ENCODE data around the gene DEFB112.

Gene DEFB112

DNA sequence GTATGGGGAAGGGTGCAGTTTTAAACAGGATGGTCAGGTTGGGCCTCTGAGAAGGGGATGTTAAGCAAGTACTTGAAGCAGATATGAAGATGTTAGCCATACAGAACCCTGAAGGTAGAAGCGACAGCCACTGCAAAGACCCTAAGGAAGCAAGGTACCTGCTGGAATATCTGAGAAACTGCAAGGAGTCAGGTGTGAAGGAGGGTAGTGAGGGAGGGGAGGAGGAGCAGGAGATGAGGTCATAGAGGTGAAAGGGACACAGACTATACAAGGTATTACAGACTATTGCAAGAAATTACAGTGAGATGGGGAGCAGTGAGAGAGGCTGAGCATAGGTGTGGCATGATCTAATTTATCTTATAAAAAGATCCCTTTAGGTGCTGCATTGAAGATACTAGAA lies 22.2 kb upstream of the DEFB112 start:
- TF ChIP-seq POLR2AphosphoS5 (IDR thresholded peaks at IDR 0.05; ENCODE audit: low read depth, low read length) (no peak), POLR2A (IDR thresholded peaks at IDR 0.05; ENCODE audit: low read depth, low read length) (no peak), TAF1 (IDR thresholded peaks at IDR 0.05; ENCODE audit: borderline replicate concordance, low read depth, low read length) (no peak)
- FAIRE-seq = no peak
- no peak for DNase-seq (ENCODE audit: insufficient read length)

DNA sequence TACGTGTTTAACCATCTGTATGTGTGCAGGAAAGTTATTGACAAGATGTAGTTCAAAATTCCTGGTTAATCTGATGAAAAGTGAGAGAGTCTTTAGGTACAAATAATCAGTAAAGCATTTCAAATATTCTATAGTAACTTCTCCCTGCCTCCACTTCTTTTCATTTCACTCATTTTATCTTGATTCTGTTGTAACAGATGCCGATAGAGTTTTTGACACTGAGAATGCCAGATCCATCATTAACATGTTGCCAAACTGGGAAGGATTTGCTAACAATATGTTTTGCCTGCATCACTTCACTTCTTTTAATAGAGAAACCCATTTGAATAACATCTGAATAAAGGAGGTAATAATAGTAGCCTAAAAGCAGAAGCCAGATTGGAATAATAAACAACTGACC lies 20.4 kb upstream of the DEFB112 start:
- DNase-seq (ENCODE audit: insufficient read length) = no peak
- TF ChIP-seq POLR2A (IDR thresholded peaks at IDR 0.05; ENCODE audit: low read depth, low read length) (no peak), POLR2AphosphoS5 (IDR thresholded peaks at IDR 0.05; ENCODE audit: low read depth, low read length) (no peak), TAF1 (IDR thresholded peaks at IDR 0.05; ENCODE audit: borderline replicate concordance, low read depth, low read length) (no peak)
- FAIRE-seq = no peak

DNA sequence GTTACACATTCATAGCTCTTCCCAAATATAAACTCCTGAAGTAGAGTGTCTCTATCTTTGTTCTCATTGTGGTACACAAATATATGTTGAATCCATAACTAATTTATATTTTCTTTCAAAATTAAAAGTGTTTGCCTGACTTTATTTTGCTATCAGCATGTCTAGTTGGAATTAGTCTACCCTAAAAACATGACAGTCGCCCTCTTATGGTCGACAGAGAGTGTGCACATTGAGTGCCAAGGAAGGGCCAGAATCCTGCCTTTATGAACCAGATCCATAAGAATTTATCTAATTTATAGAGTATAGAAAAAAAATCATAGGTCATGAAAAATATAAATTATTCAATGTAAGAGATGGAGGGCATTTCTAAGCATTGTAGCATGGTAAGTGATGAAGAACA lies 12.3 kb upstream of the DEFB112 start:
- no peak for TF ChIP-seq POLR2A (IDR thresholded peaks at IDR 0.05; ENCODE audit: low read depth, low read length)
- TF ChIP-seq TAF1 (IDR thresholded peaks at IDR 0.05; ENCODE audit: borderline replicate concordance, low read depth, low read length) = no peak
- TF ChIP-seq POLR2AphosphoS5 (IDR thresholded peaks at IDR 0.05; ENCODE audit: low read depth, low read length) = no peak
- no peak for DNase-seq (ENCODE audit: insufficient read length)
- no peak for FAIRE-seq

DNA sequence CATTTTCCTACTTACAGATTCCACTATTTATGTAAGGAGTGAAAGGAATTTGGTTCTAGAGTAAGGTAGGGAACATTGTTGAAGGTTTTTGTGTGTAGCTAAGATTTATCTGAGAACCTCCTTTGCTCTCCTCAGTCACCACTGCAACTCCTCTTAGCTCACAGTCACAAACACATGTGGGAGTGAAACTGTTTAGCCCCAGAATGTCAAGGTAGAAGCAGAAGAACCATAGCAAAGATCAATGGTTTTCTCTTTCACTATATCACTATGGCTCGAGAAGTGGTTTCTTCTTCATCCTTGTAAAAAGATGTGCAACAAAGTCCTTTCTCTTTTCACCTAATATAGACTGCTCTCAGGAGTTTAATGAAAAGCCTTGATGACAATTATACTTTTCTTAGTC lies 6.5 kb upstream of the DEFB112 start:
- DNase-seq (ENCODE audit: insufficient read length) = no peak

DNA sequence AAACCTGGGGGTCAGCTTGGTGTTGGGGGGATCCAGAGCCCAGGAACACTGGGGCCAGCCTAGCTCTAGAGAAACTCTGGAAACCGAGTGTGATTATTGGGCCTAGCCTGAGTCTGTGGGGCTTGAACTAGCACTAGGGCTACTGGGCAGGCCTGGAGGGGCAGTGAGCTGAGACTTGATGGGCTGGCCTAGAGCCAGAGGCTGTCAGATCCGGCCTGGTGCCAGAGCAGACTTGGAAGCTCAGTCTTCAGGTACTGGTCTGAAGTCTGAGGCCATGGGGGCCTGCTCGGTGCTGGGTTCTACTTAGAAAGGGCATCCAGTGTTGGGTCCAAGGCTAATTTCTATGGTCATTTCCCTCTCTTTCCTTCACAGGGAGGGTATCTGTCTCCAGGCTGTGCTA lies 2.7 kb downstream of the DEFB112 start:
- FAIRE-seq (no peak), DNase-seq (ENCODE audit: insufficient read length) (no peak)
- no peak for TF ChIP-seq POLR2A (IDR thresholded peaks at IDR 0.05; ENCODE audit: low read depth, low read length)
- TF ChIP-seq POLR2AphosphoS5 (IDR thresholded peaks at IDR 0.05; ENCODE audit: low read depth, low read length) = no peak
- no peak for TF ChIP-seq TAF1 (IDR thresholded peaks at IDR 0.05; ENCODE audit: borderline replicate concordance, low read depth, low read length)

More for the DNA sequence above, 6.5 kb upstream of the DEFB112 start:
- FAIRE-seq = peak; percentile 84
- TF ChIP-seq POLR2A (IDR thresholded peaks at IDR 0.05; ENCODE audit: low read depth, low read length) (no peak), TAF1 (IDR thresholded peaks at IDR 0.05; ENCODE audit: borderline replicate concordance, low read depth, low read length) (no peak), POLR2AphosphoS5 (IDR thresholded peaks at IDR 0.05; ENCODE audit: low read depth, low read length) (no peak)

DNA sequence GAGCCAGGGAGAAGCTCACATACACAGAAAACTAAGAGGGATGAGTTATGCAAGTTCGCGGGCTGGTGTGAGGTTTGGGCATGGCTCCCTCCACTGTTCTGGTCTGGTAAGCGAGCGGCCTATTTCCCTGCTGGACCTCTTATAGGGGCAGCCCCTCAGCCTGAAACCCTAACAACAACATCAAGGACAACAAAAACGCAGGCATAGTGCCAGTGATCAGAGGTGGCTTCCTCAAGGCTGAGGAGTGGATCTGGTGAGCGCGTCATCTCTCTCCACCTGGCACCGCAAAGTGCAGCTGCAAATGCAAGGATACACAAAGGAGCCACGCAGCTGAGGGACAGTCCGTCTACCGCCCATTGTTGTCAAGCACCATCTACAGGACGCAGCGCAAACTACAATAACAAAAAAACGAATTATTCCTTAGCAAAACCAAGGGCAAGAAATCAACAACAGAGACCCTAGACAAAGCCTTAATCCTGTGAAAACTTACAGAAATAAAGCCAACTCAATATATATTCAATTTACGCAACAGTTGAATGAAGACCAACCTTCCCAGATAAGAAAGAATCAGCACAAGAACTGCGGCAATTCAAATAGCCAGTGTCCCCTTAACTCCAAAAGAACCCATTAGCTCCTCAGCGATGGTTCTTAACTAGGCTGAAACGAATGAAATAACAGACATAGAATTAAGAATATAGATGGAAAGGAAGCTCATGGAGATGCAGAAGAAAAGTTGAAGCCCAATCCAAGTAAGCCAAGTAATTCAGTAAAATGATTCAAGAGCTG lies 18.8 kb downstream of the DEFB112 start:
- no peak for FAIRE-seq
- DNase-seq (ENCODE audit: insufficient read length) = peak; percentile 2
- TF ChIP-seq POLR2AphosphoS5 (IDR thresholded peaks at IDR 0.05; ENCODE audit: low read depth, low read length) (no peak), POLR2A (IDR thresholded peaks at IDR 0.05; ENCODE audit: low read depth, low read length) (no peak), TAF1 (IDR thresholded peaks at IDR 0.05; ENCODE audit: borderline replicate concordance, low read depth, low read length) (no peak)

DNA sequence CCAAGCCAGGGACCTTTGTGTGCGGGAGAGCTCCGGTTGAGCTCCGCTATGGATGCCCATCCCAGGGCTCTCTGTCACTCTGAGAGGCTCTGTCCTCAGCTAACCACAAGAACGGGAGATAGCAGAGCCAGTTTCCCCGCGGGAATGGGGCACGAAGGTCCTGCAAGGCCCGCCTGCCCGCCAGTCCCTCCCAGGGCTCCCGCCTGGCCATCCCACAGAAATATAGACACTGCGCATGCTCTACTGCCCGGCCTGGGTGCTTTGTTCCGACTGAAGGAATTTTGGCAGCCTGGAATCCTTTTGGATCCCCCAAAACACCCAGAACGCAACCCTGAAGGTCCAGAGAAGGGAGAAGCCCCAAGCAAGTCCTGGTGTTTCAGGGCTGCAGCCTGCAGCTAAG lies 19.4 kb downstream of the DEFB112 start:
- DNase-seq (ENCODE audit: insufficient read length) (no peak), FAIRE-seq (no peak)
- TF ChIP-seq POLR2AphosphoS5 (IDR thresholded peaks at IDR 0.05; ENCODE audit: low read depth, low read length) (no peak), TAF1 (IDR thresholded peaks at IDR 0.05; ENCODE audit: borderline replicate concordance, low read depth, low read length) (no peak), POLR2A (IDR thresholded peaks at IDR 0.05; ENCODE audit: low read depth, low read length) (no peak)

DNA sequence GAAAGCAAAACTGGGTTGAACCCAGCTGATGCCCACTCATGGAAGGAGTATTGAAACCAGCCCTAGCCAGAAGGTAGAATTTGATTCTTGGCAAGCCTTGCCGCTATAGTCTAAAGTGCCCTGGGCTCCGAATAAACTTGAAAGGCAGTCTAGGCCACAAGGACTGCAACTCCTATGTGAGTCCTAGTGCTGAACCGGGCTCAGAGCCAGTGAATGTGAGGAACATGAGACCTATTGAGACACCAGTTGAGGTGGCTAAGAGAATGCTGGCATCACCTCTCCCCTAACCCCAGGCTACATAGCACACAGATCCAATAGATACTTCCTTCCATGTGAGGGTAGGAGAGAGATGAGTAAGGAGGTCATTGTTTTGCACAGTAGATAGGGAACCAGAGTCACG lies 24.5 kb downstream of the DEFB112 start:
- DNase-seq (ENCODE audit: insufficient read length) (no peak), FAIRE-seq (no peak)
- TF ChIP-seq POLR2A (IDR thresholded peaks at IDR 0.05; ENCODE audit: low read depth, low read length) (no peak), TAF1 (IDR thresholded peaks at IDR 0.05; ENCODE audit: borderline replicate concordance, low read depth, low read length) (no peak), POLR2AphosphoS5 (IDR thresholded peaks at IDR 0.05; ENCODE audit: low read depth, low read length) (no peak)

DNA sequence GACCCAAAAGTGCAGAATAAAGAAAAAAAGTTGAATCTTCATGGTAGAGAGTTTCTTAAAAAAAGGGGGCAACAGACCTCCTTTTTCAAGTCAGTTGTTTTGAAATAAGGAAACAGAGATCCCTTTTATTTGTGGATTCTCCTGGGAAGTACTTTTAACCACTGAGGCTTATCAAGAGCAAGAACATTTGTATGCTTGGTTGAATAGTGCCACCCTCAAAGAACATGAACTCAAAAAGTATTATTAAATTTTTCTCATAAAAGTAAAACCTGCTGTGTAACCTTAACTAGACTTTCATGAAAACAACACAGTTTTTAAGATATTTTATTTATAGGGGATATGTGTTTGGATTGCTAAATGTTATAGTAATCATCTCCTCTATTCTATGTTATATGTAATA lies 27.8 kb downstream of the DEFB112 start, which contains the start of gene DEFB110:
DEFB110 (minus strand) TSS at position 101 of the 400 bp plus-strand sequence; CDS start at position 42, 59 bp downstream.
- FAIRE-seq (no peak), DNase-seq (ENCODE audit: insufficient read length) (no peak)
- TF ChIP-seq TAF1 (IDR thresholded peaks at IDR 0.05; ENCODE audit: borderline replicate concordance, low read depth, low read length) (no peak), POLR2AphosphoS5 (IDR thresholded peaks at IDR 0.05; ENCODE audit: low read depth, low read length) (no peak), POLR2A (IDR thresholded peaks at IDR 0.05; ENCODE audit: low read depth, low read length) (no peak)

DNA sequence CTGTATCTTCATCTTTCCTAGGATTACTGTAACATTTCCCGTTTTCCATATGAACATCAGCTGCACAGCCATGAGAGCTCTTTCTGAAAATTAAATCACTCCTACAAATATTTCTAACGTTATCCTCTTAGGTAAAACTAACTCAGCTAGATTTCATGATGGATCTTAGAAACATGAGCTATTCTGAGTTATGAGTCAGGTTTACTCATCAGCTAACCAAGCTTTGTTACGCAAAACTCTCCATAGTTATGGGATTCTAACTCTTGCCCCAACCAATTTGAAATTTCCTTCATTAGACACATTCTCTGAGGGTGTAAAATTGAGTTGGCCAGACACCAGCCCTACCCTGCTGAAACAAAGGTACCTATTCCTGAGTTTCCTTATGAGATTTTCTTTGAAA lies 41.9 kb downstream of the DEFB112 start:
- FAIRE-seq = no peak
- DNase-seq (ENCODE audit: insufficient read length) = no peak
- TF ChIP-seq POLR2AphosphoS5 (IDR thresholded peaks at IDR 0.05; ENCODE audit: low read depth, low read length) (no peak), POLR2A (IDR thresholded peaks at IDR 0.05; ENCODE audit: low read depth, low read length) (no peak), TAF1 (IDR thresholded peaks at IDR 0.05; ENCODE audit: borderline replicate concordance, low read depth, low read length) (no peak)

DNA sequence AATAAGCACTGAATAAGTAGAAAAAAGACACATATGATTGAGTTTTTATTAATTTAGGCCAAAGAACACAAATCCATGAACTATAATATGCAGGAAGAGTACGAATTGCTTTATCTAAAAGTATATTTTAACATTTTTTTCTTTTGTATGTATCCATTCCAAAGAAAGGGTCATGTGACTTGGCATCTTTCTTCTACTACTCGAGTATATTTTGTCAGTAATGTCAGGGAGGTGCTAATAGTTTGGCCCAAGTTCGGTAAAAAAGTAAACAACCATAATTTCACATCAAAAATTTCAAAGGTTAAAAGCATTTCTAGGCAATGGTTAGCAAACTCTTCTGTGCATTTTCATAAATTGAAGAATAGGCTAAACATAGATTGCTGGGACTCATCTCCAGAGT lies 46.6 kb downstream of the DEFB112 start:
- TF ChIP-seq POLR2AphosphoS5 (IDR thresholded peaks at IDR 0.05; ENCODE audit: low read depth, low read length) = no peak
- TF ChIP-seq TAF1 (IDR thresholded peaks at IDR 0.05; ENCODE audit: borderline replicate concordance, low read depth, low read length) = no peak
- TF ChIP-seq POLR2A (IDR thresholded peaks at IDR 0.05; ENCODE audit: low read depth, low read length) = no peak
- no peak for FAIRE-seq

DNA sequence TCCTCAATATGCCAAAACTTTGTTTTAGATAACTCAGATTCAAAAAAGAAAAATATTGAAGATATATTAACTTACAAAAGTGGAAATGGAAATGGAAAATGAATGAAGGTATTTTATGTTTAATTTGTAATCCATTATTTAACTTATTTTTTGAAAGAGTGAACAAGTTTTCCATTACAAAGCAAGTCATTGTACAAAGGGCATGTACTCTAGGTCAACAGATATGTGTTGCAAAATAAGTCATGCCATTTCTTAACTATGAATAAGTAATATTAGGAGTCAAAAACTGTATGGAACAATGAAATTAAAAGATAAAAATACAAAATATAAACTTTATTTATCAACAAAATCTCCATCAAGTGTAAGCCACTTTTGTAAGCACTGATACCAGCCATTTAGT lies 54.5 kb downstream of the DEFB112 start:
- no peak for TF ChIP-seq TAF1 (IDR thresholded peaks at IDR 0.05; ENCODE audit: borderline replicate concordance, low read depth, low read length)
- no peak for TF ChIP-seq POLR2AphosphoS5 (IDR thresholded peaks at IDR 0.05; ENCODE audit: low read depth, low read length)
- no peak for TF ChIP-seq POLR2A (IDR thresholded peaks at IDR 0.05; ENCODE audit: low read depth, low read length)
- FAIRE-seq (no peak), DNase-seq (ENCODE audit: insufficient read length) (no peak)

More for the DNA sequence above, 46.6 kb downstream of the DEFB112 start:
- no peak for DNase-seq (ENCODE audit: insufficient read length)
